Cardiac septum (tissue), 1 donor: ENCODE data around the gene LGALS9. TPM values are rescaled to one million over a fixed set of nuclear protein-coding genes. Genes with fewer than 3 reads are reported as not detected.

ENCODE experiments used
- DNase-seq: peaks from one replicate; pipeline ENCODE4 v3.0.0-alpha.2; 2020; ENCODE audit warnings: low spot score
- intact Hi-C: fragments of 100-400 bp; cut with DNase I; formaldehyde crosslinking; loops from one replicate; pipeline ENCODE4 v1.14.0; 2022
- long read RNA-seq: library from polyadenylated mRNA; unstranded; transcript quantifications from one replicate; pipeline ENCODE4 v2.0.0, GENCODE V29; 2021
- total RNA-seq: library from RNA; stranded (reverse); fragmentation: NEBNext Ultra II Directional; extraction: Animal tissue kit (Norgen Biotek cat#: 25700); gene quantifications from one replicate; pipeline ENCODE4 v1.2.1, GENCODE V29; 2021
- donor health status: DM: no; HTN: no; CAD: no.

The LGALS9 gene
- 20.1 TPM for total RNA-seq
- long read RNA-seq, partial matches to known transcripts, result 5 of 9 reads
- long read RNA-seq, other reads (novel, unspliced or antisense), result 1 of 9 reads

GRCh38 chr17:27630607-27631410, at the start of gene LGALS9:
TSS of gene LGALS9 (plus strand) at chr17:27631188. CDS start at chr17:27631266, 78 bp downstream.
- intact Hi-C loops, result no loop called here
- DNase-seq, result no peak

GRCh38 chr17:27582696-27583095, 48.3 kb upstream of the LGALS9 start:
- intact Hi-C loops, result no loop called here
- no peak for DNase-seq

GRCh38 chr17:27585153-27585681, 45.8 kb upstream of the LGALS9 start:
- intact Hi-C loops, result no loop called here
- no peak for DNase-seq

GRCh38 chr17:27585792-27586191, 45.2 kb upstream of the LGALS9 start:
- intact Hi-C loops, result no loop called here

GRCh38 chr17:27586203-27586721, 44.7 kb upstream of the LGALS9 start:
- intact Hi-C loops, result no loop called here
- no peak for DNase-seq

More at GRCh38 chr17:27585792-27586191, 45.2 kb upstream of the LGALS9 start:
- no peak for DNase-seq

- no peak for DNase-seq
- intact Hi-C loops, result no loop called here
Measured at GRCh38 chr17:27588354-27588753, 42.6 kb upstream of the LGALS9 start.

- intact Hi-C loops, result no loop called here
- DNase-seq, result no peak
Measured at GRCh38 chr17:27590864-27591263, 40.1 kb upstream of the LGALS9 start.

GRCh38 chr17:27591986-27592385, 39.0 kb upstream of the LGALS9 start:
- intact Hi-C loops, result no loop called here
- DNase-seq, result no peak

GRCh38 chr17:27593232-27593856, 37.6 kb upstream of the LGALS9 start:
- no peak for DNase-seq
- intact Hi-C loops, result no loop called here

GRCh38 chr17:27593857-27594255, 37.1 kb upstream of the LGALS9 start:
- DNase-seq, result no peak
- intact Hi-C loops, result no loop called here

GRCh38 chr17:27595208-27595607, 35.8 kb upstream of the LGALS9 start:
- no peak for DNase-seq
- intact Hi-C loops, result no loop called here

- intact Hi-C loops, result no loop called here
- DNase-seq, result no peak
Measured at GRCh38 chr17:27596096-27596495, 34.9 kb upstream of the LGALS9 start.

- intact Hi-C loops, result no loop called here
- no peak for DNase-seq
Measured at GRCh38 chr17:27596566-27597187, 34.3 kb upstream of the LGALS9 start.

GRCh38 chr17:27597188-27597580, 33.8 kb upstream of the LGALS9 start:
- no peak for DNase-seq
- intact Hi-C loops, result no loop called here

- intact Hi-C loops, result no loop called here
- DNase-seq, result no peak
Measured at GRCh38 chr17:27597783-27598320, 33.1 kb upstream of the LGALS9 start.

GRCh38 chr17:27598337-27599050, 32.5 kb upstream of the LGALS9 start:
- DNase-seq, result no peak
- intact Hi-C loops, result no loop called here

GRCh38 chr17:27600471-27600870, 30.5 kb upstream of the LGALS9 start:
- intact Hi-C loops, result loop anchor here (1.0 to 5.0 kb wide), 3 partner anchors 143 to 246 kb away; no protein-coding TSS in a partner anchor
- DNase-seq, result no peak

GRCh38 chr17:27601069-27601974, 29.7 kb upstream of the LGALS9 start:
- peak; percentile 85 for DNase-seq
- intact Hi-C loops, result loop anchor here (1.0 to 5.0 kb wide), 3 partner anchors 156 to 364 kb away; no protein-coding TSS in a partner anchor
